ENCODE data around the gene ACAT1.
"Not testable (repeated sequence)": the region's sequence is repeated elsewhere in the genome, so short reads cannot be mapped to it uniquely, and the experiment has no call there.

Gene ACAT1

GRCh38 chr11:108121274-108122155, at the start of gene ACAT1:
Gene ACAT1, plus strand, starts transcription at chr11:108121567. Its CDS starts 40 bp downstream, at chr11:108121607.
- peak; percentile 93 for DNase-seq (ENCODE audit: low read depth)

- DNase-seq (ENCODE audit: low read depth), result no peak
These were observed 36.6 kb upstream of the ACAT1 start for GRCh38 chr11:108084811-108085210.

GRCh38 chr11:108085672-108086071, 35.7 kb upstream of the ACAT1 start:
- no peak for DNase-seq (ENCODE audit: low read depth)

- DNase-seq (ENCODE audit: low read depth), result no peak
These were observed 29.2 kb upstream of the ACAT1 start for GRCh38 chr11:108092134-108092533.

GRCh38 chr11:108093128-108093904, 28.1 kb upstream of the ACAT1 start:
- peak; percentile 47 for DNase-seq (ENCODE audit: low read depth)

- DNase-seq (ENCODE audit: low read depth), result no peak
These were observed 24.2 kb upstream of the ACAT1 start for GRCh38 chr11:108097179-108097578.

- no peak for DNase-seq (ENCODE audit: low read depth)
These were observed 20.1 kb upstream of the ACAT1 start for GRCh38 chr11:108101090-108101775.

GRCh38 chr11:108111126-108111525, 10.2 kb upstream of the ACAT1 start:
- no peak for DNase-seq (ENCODE audit: low read depth)

GRCh38 chr11:108112057-108112456, 9.3 kb upstream of the ACAT1 start:
- peak; percentile 13 for DNase-seq (ENCODE audit: low read depth)

GRCh38 chr11:108115500-108116140, 5.7 kb upstream of the ACAT1 start:
- peak; percentile 81 for DNase-seq (ENCODE audit: low read depth)

- DNase-seq (ENCODE audit: low read depth), result peak; percentile 76
These were observed 3.5 kb upstream of the ACAT1 start for GRCh38 chr11:108117746-108118371.

GRCh38 chr11:108120936-108121273, 462 bp upstream of the ACAT1 start:
- not testable (repeated sequence) for DNase-seq (ENCODE audit: low read depth)

- DNase-seq (ENCODE audit: low read depth), result peak; percentile 41
These were observed 830 bp downstream of the ACAT1 start for GRCh38 chr11:108122166-108122628.

- DNase-seq (ENCODE audit: low read depth), result no peak
These were observed 3.7 kb downstream of the ACAT1 start for GRCh38 chr11:108125096-108125495.

GRCh38 chr11:108128772-108129171, 7.4 kb downstream of the ACAT1 start:
- DNase-seq (ENCODE audit: low read depth), result no peak

GRCh38 chr11:108131993-108132392, 10.6 kb downstream of the ACAT1 start:
- no peak for DNase-seq (ENCODE audit: low read depth)

GRCh38 chr11:108132993-108133538, 11.7 kb downstream of the ACAT1 start:
- not testable (repeated sequence) for DNase-seq (ENCODE audit: low read depth)

- peak; percentile 15 for DNase-seq (ENCODE audit: low read depth)
These were observed 14.6 kb downstream of the ACAT1 start for GRCh38 chr11:108135845-108136544.

- DNase-seq (ENCODE audit: low read depth), result no peak
These were observed 15.8 kb downstream of the ACAT1 start for GRCh38 chr11:108137212-108137611.

- no peak for DNase-seq (ENCODE audit: low read depth)
These were observed 20.9 kb downstream of the ACAT1 start for GRCh38 chr11:108142304-108142703.

All from ELR (cell line).